Left ventricle myocardium inferior (tissue), 1 donor: Measurements from ENCODE around the gene MED12L. TPM values are rescaled to one million over a fixed set of nuclear protein-coding genes. Genes with fewer than 3 reads are reported as not detected.

Experiments
- DNase-seq: peaks from one replicate; pipeline ENCODE4 v3.0.0-alpha.2; 2020
- H3K27ac ChIP-seq: fragments of 200-600 bp; replicated peaks from 2 replicates; pipeline ENCODE4 v1.8.0; 2021
- H3K27me3 ChIP-seq: fragments of 200-600 bp; 2 replicates; pipeline ENCODE4 v1.8.0; 2021; ENCODE audit warnings: low read depth
- H3K36me3 ChIP-seq: fragments of 200-600 bp; 2 replicates; pipeline ENCODE4 v1.8.0; 2021
- H3K4me1 ChIP-seq: fragments of 200-600 bp; 2 replicates; pipeline ENCODE4 v1.8.0; 2021
- H3K4me3 ChIP-seq: fragments of 200-600 bp; 2 replicates; pipeline ENCODE4 v1.8.0; 2021; ENCODE audit warnings: mild to moderate bottlenecking, moderate library complexity
- H3K9me3 ChIP-seq: fragments of 200-600 bp; replicated peaks from 2 replicates; pipeline ENCODE4 v1.8.0; 2021
- intact Hi-C: fragments of 100-400 bp; cut with micrococcal nuclease; formaldehyde crosslinking; loops from one replicate; pipeline ENCODE4 v1.11.0; 2022
- total RNA-seq: library from RNA; stranded (reverse); fragmentation: NEBNext Ultra II Directional; extraction: Animal tissue kit (Norgen Biotek cat#: 25700); gene quantifications from one replicate; pipeline ENCODE4 v1.2.1, GENCODE V29; 2021
- TF ChIP-seq, protein P1 (sequence below): fragments of 200-600 bp; IDR thresholded peaks from 2 replicates; pipeline ENCODE4 v1.8.0; 2021; ENCODE audit warnings: antibody characterized with exemption, mild to moderate bottlenecking, borderline replicate concordance
- donor health status: DM: no; HTN: yes; CAD: no; lungs with severe emphysema.

The MED12L gene
- total RNA-seq, 1 donor from 2014 or later = 0.82 TPM

- TF ChIP-seq, protein P1, sequence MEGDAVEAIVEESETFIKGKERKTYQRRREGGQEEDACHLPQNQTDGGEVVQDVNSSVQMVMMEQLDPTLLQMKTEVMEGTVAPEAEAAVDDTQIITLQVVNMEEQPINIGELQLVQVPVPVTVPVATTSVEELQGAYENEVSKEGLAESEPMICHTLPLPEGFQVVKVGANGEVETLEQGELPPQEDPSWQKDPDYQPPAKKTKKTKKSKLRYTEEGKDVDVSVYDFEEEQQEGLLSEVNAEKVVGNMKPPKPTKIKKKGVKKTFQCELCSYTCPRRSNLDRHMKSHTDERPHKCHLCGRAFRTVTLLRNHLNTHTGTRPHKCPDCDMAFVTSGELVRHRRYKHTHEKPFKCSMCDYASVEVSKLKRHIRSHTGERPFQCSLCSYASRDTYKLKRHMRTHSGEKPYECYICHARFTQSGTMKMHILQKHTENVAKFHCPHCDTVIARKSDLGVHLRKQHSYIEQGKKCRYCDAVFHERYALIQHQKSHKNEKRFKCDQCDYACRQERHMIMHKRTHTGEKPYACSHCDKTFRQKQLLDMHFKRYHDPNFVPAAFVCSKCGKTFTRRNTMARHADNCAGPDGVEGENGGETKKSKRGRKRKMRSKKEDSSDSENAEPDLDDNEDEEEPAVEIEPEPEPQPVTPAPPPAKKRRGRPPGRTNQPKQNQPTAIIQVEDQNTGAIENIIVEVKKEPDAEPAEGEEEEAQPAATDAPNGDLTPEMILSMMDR = no peak
- intact Hi-C loops = no loop called here
Measured at GRCh38 chr3:151133175-151133574, 47.7 kb downstream of the MED12L start.

GRCh38 chr3:151133917-151134450, 48.5 kb downstream of the MED12L start:
- H3K27me3 ChIP-seq = peaks cover 16% of the 10 kb centered on the region
- peaks cover 9% of the 10 kb centered on the region for H3K9me3 ChIP-seq
- TF ChIP-seq, protein P1 = no peak
- intact Hi-C loops = no loop called here
- H3K4me3 ChIP-seq = no peak overlapping the region
- DNase-seq = no peak
- H3K36me3 ChIP-seq = no peaks in the 10 kb centered on the region
- H3K4me1 ChIP-seq = no peaks in the 10 kb centered on the region
- no peak overlapping the region for H3K27ac ChIP-seq

More at GRCh38 chr3:151133175-151133574, 47.7 kb downstream of the MED12L start:
- Histone ChIP-seq H3K4me1 (no peaks in the 10 kb centered on the region), H3K36me3 (no peaks in the 10 kb centered on the region), H3K9me3 (peaks cover 9% of the 10 kb centered on the region), H3K27ac (no peak overlapping the region), H3K4me3 (no peak overlapping the region), H3K27me3 (peaks cover 16% of the 10 kb centered on the region)
- DNase-seq = no peak

- no peak for DNase-seq
- Histone ChIP-seq H3K4me1 (no peaks in the 10 kb centered on the region), H3K9me3 (peaks cover 13% of the 10 kb centered on the region), H3K4me3 (no peak overlapping the region), H3K27ac (no peak overlapping the region), H3K27me3 (peaks cover 16% of the 10 kb centered on the region), H3K36me3 (no peaks in the 10 kb centered on the region)
- TF ChIP-seq, protein P1 = no peak
- intact Hi-C loops = no loop called here
Measured at GRCh38 chr3:151135541-151136337, 50.3 kb downstream of the MED12L start.

- no peak for DNase-seq
- intact Hi-C loops = loop anchor here (10.0 kb wide), 2 partner anchors 218 to 418 kb away; no protein-coding TSS in a partner anchor
Measured at GRCh38 chr3:151142929-151143328, 57.5 kb downstream of the MED12L start.

GRCh38 chr3:151144016-151144415, 58.6 kb downstream of the MED12L start:
- H3K27me3 ChIP-seq = peaks cover 22% of the 10 kb centered on the region
- no peak overlapping the region for H3K4me3 ChIP-seq
- H3K27ac ChIP-seq = no peak overlapping the region
- no peaks in the 10 kb centered on the region for H3K36me3 ChIP-seq
- H3K4me1 ChIP-seq = peaks cover 12% of the 10 kb centered on the region
- no peak for DNase-seq
- intact Hi-C loops = loop anchor here (10.0 kb wide), 2 partner anchors 219 to 419 kb away; no protein-coding TSS in a partner anchor
- H3K9me3 ChIP-seq = peaks cover 4% of the 10 kb centered on the region
- TF ChIP-seq, protein P1 = no peak

More at GRCh38 chr3:151142929-151143328, 57.5 kb downstream of the MED12L start:
- Histone ChIP-seq H3K4me1 (peaks cover 12% of the 10 kb centered on the region), H3K4me3 (no peak overlapping the region), H3K36me3 (no peaks in the 10 kb centered on the region), H3K27ac (no peak overlapping the region), H3K9me3 (peaks cover 4% of the 10 kb centered on the region), H3K27me3 (peaks cover 22% of the 10 kb centered on the region)
- TF ChIP-seq, protein P1 = no peak
